Measurements from ENCODE around the gene HAL.

The HAL gene

DNA sequence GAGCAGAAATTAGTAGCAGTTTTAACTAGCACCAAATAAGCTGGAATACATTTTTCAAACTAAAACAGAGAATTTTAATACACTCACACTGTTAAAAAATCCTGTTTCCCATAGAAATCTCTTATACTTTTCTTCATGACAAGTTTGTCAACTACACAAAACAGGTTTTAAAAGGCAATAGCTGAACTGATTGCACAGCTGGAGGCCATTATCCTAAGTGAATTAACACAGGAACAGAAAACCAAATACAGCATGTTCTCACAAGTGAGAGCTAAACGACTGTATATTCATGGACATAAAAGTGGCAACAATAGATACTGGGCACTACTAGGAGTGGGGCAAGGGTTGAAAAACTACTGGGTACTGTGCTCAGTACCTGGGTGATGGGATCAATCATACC lies 11.6 kb upstream of the HAL start:
- DNase-seq (ENCODE audit: low read depth, low spot score): no peak

DNA sequence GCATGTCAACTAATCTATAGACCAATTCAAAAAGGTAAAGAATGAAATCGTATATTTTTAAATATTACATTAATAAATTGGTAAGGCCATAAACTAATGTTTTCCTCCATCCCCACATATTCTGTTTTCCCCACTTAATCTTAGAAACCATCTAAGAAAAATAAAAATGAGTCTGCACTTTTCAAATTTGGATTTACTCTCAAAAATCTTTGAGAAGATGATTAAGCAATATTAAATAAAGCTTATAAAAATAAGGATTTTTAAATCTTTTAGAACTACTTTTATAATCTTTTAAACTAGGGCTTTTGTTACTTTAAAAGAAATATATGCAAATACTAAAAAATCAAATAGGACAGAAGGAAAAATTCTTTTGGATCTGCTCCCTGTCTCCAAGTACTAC lies 10.6 kb upstream of the HAL start:
- no peak for DNase-seq (ENCODE audit: low read depth, low spot score)

DNA sequence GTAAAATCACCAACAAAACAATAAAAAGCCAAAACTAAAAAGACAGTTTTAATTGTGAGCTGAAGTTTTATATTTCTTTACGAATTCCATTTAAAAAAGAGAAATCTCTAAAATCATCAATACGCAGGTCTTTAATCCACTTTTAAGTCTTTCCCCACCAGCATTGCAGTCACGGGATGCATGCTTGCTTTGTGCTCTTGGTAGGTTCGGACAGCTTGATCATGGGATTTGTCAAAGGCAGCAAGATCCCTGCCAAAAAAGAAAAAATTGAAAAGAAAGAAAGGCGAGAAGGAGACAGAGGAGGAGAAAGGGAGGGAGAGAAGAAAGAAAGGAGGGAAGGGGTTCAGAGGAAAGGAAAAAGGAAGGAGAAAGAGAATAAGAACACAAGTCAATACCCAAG lies 4.7 kb upstream of the HAL start:
- DNase-seq (ENCODE audit: low read depth, low spot score): no peak

DNA sequence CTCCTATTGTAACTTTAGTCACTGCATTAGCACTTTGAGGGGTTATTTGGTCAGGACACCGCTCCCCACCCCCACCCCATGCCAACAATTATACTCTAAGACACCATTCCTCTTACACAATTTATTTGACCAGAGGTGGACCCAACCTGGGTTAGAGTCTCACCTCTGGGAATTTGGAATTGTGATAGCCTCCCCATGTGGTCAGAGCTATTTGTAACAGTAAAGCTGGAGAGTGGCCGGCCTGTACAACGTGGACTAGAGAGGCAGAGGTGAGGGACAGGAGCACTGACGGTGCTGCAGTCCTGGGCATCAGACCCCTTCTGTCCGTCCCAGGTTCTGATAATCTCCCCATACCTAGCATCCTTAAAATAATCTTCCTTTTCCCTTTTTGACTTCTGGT lies 3.3 kb upstream of the HAL start:
- no peak for DNase-seq (ENCODE audit: low read depth, low spot score)

DNA sequence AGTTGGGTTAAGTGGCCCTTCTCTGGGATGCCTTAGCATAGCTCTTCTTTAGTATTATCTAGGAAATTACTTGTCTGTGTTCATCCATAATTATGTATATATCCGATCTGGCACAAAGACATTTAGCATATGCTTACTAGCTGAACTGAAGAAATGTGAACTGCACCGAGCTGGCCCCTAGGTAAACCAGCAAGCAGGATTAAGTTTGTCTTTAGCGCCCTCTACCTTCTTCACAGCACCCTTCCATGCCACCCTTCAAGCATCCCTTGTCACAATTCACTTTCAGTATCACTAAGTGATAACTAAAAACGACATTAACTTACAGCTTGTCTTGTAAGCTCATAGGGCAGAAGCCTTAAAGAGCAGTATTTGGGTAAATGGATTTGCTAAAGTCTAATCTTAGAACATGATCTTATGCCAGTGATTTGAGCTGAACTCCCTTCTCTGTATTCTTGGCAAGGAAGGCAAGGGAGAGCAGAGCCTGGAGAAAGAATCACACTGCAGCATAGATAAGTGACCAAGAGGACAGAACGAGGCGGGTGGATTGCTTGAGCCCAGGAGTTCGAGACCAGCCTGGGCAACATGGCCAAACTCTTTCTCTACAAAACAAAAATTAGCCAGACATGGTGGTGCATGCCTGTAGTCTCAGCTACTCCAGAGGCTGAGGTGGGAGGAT lies 2.6 kb upstream of the HAL start:
- peak; percentile 69 for DNase-seq (ENCODE audit: low read depth, low spot score)

DNA sequence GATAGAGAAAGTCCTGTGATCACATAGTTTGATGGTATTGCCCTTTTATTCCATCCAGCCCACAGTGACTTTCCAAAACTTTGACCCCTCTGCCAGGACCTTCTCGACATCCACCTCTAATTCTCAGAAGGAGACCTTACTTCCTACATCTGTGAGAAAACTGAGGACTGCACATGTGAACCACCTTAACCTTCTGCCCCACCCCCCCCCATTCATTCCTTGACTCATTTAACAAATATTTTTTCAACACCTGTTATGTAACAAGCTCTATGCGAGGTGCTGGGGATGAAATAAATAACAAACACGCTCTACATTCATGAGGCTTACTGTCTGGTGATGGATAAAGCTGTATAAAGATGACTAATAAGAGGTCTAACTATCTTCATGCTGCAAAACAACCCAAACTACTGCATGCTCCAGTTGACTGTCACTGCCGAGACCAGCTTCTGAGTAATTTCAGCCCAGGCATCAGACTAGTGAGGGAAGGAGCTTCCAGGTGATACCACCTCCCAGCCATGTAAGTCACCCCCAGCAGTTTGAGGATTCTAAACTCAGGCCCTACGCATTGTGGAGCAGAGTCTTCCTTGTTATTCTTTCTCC lies 1.9 kb upstream of the HAL start:
- no peak for DNase-seq (ENCODE audit: low read depth, low spot score)

DNA sequence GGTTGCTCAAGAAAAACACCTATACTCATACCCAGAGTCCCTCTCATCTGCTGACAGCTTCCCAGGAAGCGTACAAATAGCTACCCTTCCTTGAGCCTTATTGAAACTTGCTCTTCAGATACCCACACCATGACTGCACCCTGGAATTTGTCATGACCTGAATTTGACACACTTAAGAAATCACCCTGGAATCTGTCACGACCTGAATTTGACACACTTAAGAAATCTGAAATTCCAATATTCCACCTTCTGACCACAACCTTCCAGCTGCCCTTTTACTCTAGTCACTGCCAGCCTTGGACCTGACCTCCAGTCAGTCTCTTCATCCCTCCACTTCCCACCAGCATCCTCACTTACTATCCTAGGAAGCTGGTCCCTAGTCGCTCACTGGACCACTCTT lies 1.1 kb upstream of the HAL start:
- no peak for DNase-seq (ENCODE audit: low read depth, low spot score)

DNA sequence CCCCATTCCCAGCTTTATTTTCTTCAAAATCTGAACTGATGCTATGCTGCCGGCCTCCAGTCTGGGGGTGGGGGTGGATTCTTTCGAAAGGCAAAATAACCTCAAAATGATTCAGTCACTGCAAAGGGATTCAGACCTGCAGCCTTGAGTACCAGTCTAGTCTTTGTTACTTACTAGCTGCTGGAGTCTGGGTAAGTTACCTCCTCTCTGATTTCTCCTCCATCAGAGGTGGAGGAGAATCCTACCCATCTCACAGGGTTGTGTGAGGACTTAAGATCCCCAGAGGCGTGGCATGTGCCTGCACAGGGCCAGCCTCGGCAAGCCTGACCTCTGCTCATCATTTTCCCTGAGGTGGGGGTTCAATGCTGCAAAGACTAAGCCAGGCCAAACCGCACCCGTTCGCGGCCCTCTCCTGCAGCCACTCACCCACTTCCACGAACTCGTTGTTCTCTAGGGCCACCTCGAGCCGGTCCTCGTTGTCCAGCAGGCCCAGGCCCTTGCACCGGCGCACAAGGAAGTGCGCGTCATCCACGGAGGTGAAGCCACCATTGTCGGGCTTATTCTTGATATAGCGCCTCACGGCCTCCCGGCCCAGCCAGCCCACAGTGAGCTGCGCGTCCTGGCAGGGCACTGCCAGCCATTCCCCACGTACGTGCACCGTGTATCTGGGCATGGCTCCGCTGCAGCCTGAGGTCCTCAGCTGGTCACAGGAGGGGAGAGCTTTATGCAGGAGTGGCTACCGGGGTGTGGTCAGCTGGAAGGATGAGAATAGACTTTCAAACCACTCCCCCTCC lies 709 bp downstream of the HAL start:
- peak; percentile 9 for DNase-seq (ENCODE audit: low read depth, low spot score)

DNA sequence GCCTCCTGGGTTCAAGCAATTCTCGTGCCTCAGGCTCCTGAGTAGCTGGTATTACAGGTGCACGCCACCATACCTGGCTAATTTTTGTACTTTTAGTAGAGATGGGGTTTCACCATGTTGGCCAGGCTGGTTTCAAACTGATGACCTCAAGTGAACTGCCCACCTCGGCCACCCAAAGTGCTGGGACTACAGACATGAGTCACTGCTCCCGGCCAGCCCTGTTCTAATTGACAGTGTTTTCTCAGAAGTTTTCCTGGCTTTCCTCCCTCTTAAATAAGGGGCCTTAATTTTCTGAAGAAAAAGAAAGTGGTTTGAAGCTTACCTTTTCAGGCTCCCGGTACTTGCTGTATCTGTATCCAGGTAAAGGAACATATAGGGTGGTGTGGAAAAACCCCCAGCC lies 1.7 kb downstream of the HAL start:
- DNase-seq (ENCODE audit: low read depth, low spot score): peak; percentile 39

DNA sequence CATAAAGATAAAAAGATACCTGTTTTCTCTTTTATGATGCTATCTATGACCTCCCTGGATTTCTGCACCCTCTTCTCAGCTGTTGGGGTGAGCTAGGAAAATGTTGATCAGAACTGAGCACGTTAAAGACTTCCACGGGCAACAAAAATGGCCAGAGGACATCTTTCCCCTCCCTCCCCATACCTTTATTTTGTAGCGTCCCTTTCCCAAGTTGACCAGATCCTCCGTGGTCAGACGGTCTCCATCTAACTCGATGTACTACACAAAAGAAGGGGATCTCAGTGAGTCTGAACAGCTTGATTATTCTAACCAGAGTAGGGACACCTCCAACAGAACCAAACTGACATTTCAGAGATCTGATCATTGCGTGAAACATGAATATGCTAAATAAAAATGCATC lies 2.2 kb downstream of the HAL start:
- no peak for DNase-seq (ENCODE audit: low read depth, low spot score)

DNA sequence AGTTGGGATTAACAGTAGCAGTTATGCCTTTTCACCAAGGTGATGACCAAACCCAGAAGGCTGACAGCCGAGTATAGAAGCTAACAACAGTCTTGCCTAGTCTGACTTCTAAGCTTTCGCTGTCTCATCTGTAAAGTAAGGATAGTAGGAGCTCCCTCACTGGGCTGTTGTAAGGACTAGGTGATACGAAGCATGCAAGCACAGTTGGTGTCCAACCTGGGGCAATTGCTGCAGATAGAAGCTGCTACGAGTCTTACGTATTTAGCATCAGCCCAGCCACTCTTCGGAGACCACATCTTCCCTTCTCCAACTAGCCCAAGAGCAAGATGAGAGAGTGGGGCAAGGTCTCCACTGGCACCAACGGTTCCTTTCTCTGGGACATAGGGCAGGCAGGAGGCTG lies 6.0 kb downstream of the HAL start:
- DNase-seq (ENCODE audit: low read depth, low spot score): no peak

DNA sequence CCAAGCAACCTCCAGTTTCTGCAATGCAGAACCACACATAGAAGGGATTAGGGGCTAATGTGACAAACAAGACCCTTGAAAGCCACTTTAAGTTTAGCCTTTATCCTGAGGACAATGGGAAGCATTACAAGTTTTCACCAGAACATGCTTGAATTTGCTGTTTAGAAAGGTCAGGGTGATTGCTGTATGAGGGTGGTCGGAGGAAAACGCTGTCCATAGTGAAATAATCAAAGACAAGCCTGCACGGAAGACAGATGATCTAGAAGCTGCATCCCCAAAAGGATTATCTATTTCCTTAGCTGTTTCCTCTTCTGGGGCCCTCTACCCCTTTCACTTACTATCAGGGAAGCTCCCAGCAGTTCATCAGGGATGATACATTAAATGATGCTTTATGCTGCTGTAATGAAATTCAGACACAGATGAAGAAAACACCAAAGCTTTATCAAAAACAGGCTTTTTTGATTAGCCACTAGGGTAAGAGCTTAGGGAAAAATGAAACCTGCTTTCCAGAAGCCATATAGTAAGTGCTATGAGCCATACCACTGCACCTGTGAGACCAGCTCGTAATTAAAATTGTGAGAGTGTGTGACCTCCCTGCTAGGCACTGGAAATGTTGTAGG lies 6.5 kb downstream of the HAL start:
- DNase-seq (ENCODE audit: low read depth, low spot score): no peak

DNA sequence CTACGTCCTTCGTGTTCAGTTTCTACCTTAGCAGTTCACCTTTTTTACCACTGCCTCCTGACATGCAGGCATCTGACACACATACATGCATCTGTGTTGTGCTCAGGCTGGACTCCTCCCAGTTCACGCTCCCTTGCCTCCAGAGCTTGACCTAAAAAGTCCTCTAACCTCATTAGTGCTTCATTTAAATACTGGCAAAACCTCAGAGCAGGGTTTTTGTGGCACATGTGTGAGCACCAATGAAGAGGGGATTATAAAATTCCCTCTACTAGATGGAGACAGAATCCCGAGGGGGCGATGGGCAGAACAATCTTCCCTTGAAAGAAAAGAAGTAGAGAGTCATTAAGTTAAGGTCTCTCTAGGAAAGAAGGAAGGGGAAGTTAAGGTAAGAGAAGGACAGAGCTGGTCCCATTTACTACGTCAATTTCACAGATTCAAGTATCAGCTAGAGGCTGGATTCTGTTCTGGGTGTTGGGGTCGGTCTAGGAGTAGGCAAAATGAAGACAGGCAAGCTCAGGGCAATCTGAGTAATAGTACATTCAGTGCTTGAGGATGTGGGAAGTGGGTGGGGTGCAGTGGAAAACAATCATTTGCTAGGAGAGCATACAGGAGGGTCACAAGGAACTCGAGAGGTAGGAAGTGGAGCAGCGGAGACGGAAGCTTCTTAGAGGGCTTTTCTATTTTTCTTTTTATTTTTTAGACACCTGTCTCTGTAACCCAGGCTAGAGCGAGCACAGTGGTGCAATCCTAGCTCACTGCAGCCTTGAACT lies 7.5 kb downstream of the HAL start:
- DNase-seq (ENCODE audit: low read depth, low spot score): no peak

DNA sequence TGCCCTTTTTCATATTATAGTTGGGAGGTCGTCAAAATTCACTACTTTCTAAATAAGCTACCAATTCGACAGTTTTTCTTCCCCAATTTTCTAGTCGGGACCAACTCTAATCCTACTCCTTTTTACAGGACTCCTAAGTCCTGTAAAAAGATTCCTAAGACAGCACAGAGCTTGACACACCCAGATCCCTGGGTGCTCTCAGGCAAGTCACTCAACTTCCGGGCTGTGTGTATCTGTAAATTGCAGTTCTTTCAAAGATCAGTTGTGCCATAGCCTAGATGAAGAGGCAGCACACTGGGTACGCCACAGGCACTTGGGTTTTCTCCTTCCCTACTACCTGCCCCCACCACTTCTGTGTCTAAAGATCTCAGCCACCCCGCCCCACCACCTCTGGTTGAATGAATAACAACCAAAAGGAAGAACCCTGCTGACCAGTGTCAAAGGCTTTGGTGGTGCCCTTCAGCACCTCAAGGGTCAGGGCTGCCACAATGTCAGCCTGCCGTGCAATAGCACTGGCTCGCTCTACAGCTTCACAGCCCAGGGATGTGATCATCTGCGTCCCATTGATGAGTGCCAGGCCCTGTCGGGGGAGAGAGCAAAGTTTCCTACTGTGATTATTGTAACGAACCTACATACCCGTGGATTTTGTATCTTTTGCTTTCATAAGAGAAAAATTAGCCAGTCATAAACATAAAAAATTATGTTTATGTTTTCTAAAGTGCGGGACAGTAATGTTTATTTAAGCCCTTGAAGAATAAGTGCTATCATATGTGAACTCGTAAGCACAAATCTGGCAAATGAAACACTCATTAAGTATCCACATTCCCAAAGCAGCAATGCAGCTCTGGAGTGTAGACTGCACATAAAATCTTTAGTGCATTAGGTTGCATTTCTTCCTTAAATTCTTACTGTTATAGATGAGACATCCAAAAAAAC lies 9.2 kb downstream of the HAL start:
- no peak for DNase-seq (ENCODE audit: low read depth, low spot score)

DNA sequence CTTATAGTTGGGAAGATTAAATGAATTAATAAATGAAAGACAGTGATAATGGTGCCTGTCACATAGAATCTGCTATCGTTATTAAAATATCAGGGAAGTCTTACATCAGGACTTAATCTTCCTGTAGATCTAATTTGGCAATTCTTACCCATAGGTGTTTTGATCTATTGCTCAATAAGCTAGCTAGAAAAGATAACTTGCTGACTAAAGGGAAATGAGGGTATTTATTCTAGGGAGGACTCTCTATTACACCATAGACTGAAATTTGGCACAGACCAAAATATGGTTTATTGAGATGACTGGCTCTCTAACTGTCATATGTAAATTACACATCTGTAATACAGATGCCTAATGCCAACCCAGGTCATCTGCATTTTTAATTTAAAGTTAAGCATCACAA lies 11.5 kb downstream of the HAL start:
- DNase-seq (ENCODE audit: low read depth, low spot score): no peak

DNA sequence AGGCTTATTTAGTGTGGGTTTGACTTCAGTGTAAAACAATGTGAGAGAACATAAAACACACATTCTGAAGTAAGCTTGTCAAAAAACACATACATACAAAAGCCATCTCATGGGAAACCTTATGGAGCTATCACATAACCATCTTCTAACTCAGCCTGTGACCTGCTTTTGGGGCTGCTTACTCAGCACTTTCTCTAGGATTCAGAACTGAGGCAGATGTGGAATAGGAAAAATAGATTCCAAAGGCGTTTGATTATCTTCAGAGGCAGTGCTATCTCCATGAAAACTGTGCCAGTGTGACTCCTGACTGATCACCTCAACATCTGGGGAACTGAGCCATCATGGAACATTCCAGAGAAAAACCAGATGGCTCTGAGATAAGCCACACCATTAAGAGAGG lies 13.5 kb downstream of the HAL start:
- DNase-seq (ENCODE audit: low read depth, low spot score): no peak

DNA sequence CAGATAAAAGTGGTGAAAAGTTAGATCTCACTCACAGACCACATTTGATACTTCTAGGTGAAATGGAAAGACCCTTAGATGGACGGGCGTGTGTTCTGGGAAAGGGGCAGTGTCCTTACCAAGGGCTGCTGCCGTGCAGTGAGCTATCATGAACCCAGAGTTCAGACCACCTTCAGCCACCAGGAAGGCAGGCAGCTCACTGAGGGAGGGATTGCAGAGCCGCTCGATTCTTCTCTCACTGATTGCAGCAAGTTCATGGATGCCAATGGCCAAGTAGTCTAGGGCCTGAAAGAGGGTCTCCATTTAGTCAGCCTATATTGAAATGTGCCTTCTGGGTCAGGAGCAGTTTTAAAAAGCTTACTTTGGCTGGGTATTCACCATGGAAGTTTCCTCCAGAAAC lies 15.7 kb downstream of the HAL start:
- no peak for DNase-seq (ENCODE audit: low read depth, low spot score)

DNA sequence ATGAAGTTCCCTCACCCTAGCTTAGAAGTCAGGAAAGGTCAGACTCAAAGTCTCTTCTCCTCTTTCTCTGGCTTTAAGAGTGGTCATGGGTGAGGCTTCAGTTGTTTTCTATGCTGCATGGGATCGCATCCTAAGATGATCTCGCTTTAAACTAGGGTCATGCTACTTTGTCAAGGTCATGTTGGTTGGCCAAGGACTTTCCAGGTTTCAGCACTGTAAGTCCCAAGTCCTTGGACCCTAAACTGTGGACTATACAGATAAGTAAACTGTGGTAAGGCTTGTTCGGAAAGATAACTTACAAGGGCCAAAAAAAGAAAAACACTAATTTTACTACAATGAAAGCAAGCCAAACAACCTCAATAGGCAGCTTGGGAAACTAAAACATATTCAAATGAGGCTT lies 17.4 kb downstream of the HAL start:
- DNase-seq (ENCODE audit: low read depth, low spot score): no peak

DNA sequence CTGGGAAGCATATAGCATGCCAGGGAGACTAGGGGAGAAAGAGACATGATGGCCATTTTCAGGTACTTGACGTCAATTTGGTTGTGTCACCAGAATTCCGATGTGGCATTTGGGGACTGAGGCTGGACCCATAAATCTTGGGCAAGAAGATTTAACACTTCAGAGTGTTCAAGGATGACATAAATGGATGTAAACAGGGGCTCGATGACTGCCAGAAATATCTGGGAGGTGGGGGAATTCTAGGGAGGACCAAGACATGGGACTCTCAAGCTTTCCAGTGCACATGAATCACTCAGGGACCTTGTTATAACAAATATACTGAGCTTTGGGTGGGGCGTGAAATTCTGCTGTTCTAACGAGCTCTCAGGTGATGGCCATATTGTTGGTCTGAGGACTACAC lies 17.8 kb downstream of the HAL start:
- DNase-seq (ENCODE audit: low read depth, low spot score): no peak

DNA sequence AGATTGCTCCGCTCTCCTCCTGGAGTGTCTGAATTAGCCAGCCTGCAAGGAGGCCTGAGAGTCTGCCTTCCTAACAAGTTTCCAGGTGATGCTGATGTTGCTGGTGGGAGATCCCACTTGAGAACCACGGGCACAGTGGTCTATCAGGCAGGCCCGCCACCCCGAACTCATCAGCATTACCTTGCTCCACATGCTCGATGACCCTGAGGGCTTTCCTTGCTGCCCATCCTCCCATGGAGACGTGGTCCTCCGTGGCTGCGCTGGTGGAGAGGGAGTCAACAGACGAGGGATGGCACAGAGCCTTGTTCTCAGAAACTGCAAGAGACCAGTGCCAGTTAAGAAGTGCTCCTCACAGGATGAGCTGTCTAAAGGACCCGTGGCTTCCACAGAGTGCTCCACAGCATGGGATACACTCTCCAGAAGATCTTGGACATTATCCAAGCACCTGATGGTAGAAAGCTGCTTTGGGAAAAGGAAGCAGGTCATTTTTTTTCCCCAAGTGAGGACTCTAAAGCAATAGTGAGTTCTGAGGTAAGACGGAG lies 18.3 kb downstream of the HAL start:
- DNase-seq (ENCODE audit: low read depth, low spot score): no peak

DNA sequence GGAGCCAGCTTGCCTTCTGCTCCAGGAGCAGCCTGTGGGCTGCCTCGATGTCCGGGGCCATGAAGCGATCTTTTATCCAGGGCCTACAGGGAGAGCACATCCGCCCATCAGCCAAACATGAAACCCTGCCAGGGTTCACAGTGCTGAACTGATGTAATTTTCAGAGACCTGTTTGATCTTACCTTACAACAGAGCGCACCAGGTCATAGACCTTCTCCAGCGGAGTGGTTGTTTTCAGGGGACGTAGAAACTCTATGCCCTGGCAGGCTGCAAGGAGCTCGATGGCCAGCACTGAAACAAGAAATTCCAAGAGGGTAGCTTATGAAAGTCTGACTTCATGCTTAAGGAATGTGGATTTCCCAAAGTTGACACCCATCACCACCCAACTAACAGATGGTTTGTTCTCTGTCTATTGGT lies 19.7 kb downstream of the HAL start:
- peak; percentile 48 for DNase-seq (ENCODE audit: low read depth, low spot score)

Measured in astrocyte of the hippocampus (primary cell).